NT2/D1 (cell line): ENCODE measurements around the gene SH3D21.

Experiments used
- DNase-seq: peaks from one replicate; pipeline ENCODE4 v3.0.0-alpha.2; 2011; ENCODE audit warnings: low read depth, low spot score
- H3K27me3 ChIP-seq: 2 replicates; pipeline ENCODE4 v1.6.0; 2011; ENCODE audit warnings: mild to moderate bottlenecking; ENCODE audit not compliant: insufficient read length, insufficient read depth
- H3K36me3 ChIP-seq: 2 replicates; pipeline ENCODE4 v1.6.1; 2011; ENCODE audit warnings: mild to moderate bottlenecking, low read length, mixed read lengths; ENCODE audit not compliant: insufficient read depth, insufficient read length
- H3K4me1 ChIP-seq: 2 replicates; pipeline ENCODE4 v1.5.1; 2011; ENCODE audit not compliant: insufficient read depth, insufficient read length
- H3K4me3 ChIP-seq: 2 replicates; pipeline ENCODE4 v1.5.1; 2011; ENCODE audit warnings: low read depth; ENCODE audit not compliant: insufficient read length
- H3K9ac ChIP-seq: 2 replicates; pipeline ENCODE4 v1.6.0; 2011; ENCODE audit warnings: low read depth; ENCODE audit not compliant: insufficient read length
- H3K9me3 ChIP-seq: 2 replicates; pipeline ENCODE4 v1.5.1; 2011; ENCODE audit warnings: mild to moderate bottlenecking, low read length; ENCODE audit not compliant: insufficient read depth
- SUZ12 ChIP-seq: IDR thresholded peaks from 2 replicates; pipeline ENCODE4 v1.6.1; 2011; ENCODE audit not compliant: insufficient read length, insufficient read depth; ENCODE audit errors: extremely low read depth
- YY1 ChIP-seq: IDR thresholded peaks from 2 replicates; pipeline ENCODE4 v1.6.1; 2011; ENCODE audit not compliant: insufficient read length, insufficient read depth
- ZNF274 ChIP-seq: IDR thresholded peaks from 2 replicates; pipeline ENCODE4 v1.6.1; 2011; ENCODE audit warnings: mild to moderate bottlenecking, low read depth, low read length

SH3D21 gene

GRCh38 chr1:36306210-36306901, at the start of gene SH3D21:
SH3D21 (plus strand) TSS chr1:36306368; CDS start chr1:36306421, 53 bp downstream.
- DNase-seq: peak; percentile 44
- TF ChIP-seq ZNF274 (no peak), YY1 (no peak), SUZ12 (no peak)
- peaks cover 9% of the 10 kb centered on the region for H3K4me1 ChIP-seq
- no peaks in the 10 kb centered on the region for H3K27me3 ChIP-seq
- H3K9ac ChIP-seq: peak within 1 kb of the TSS; percentile 93
- peaks cover 62% of the 10 kb centered on the region for H3K36me3 ChIP-seq
- no peaks in the 10 kb centered on the region for H3K9me3 ChIP-seq
- peak within 1 kb of the TSS; percentile 89 for H3K4me3 ChIP-seq

GRCh38 chr1:36256558-36257374, 49.4 kb upstream of the SH3D21 start:
- TF ChIP-seq ZNF274 (no peak), SUZ12 (no peak), YY1 (no peak)
- H3K4me3 ChIP-seq: no peak overlapping the region
- peaks cover 3% of the 10 kb centered on the region for H3K4me1 ChIP-seq
- no peaks in the 10 kb centered on the region for H3K27me3 ChIP-seq
- peaks cover 54% of the 10 kb centered on the region for H3K36me3 ChIP-seq
- DNase-seq: no peak
- H3K9me3 ChIP-seq: no peaks in the 10 kb centered on the region
- no peak overlapping the region for H3K9ac ChIP-seq

DNA sequence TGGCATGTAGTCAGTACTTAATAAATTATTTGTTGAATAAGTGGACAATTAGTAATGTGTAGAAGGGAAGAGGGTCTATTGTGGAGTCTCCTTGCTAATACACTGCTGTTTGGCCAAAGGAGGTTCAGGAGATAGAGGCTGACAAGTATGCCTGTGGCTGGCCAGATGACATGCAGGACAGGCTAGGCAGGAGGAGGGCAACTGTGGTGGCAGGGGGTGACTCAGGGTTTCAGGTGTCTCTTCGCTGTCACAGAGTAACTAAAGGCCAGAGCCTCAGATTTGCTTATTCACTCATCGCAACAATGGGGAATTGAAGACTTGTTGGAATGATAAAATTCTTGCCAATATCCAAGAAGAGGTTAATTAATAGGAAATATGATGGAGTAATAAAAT, 48.8 kb upstream of the SH3D21 start:
- H3K9me3 ChIP-seq: no peaks in the 10 kb centered on the region
- no peaks in the 10 kb centered on the region for H3K27me3 ChIP-seq
- DNase-seq: no peak
- no peak overlapping the region for H3K9ac ChIP-seq
- TF ChIP-seq SUZ12: no peak
- TF ChIP-seq YY1: no peak
- TF ChIP-seq ZNF274: no peak
- H3K36me3 ChIP-seq: peaks cover 56% of the 10 kb centered on the region
- H3K4me3 ChIP-seq: no peak overlapping the region
- H3K4me1 ChIP-seq: peaks cover 3% of the 10 kb centered on the region

DNA sequence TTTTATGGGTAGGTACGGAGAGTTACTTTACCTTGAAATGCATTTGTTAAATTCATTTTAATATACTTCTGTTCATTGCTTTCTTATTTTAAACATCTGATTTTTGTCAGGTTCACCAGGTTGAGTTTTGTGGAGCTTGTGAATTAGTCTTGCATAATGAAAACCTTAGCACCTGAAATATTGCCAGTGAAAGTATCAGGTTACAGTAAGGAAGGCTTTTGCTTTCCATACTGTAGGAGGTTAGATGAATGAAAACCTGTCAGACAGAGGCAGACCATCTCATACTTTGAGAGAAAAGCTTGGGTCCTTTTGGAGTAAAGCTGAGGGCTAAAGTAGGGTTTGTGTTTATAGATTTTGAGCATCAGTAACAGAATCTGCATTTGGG, 47.2 kb upstream of the SH3D21 start:
- H3K36me3 ChIP-seq: peaks cover 63% of the 10 kb centered on the region
- no peaks in the 10 kb centered on the region for H3K27me3 ChIP-seq
- peaks cover 3% of the 10 kb centered on the region for H3K4me1 ChIP-seq
- no peaks in the 10 kb centered on the region for H3K9me3 ChIP-seq
- H3K4me3 ChIP-seq: no peak overlapping the region
- no peak overlapping the region for H3K9ac ChIP-seq
- TF ChIP-seq SUZ12 (no peak), YY1 (no peak), ZNF274 (no peak)
- no peak for DNase-seq

GRCh38 chr1:36268981-36269380, 37.2 kb upstream of the SH3D21 start:
- Histone ChIP-seq H3K4me3 (no peak overlapping the region), H3K4me1 (no peaks in the 10 kb centered on the region), H3K36me3 (peaks cover 79% of the 10 kb centered on the region), H3K9ac (no peak overlapping the region), H3K27me3 (no peaks in the 10 kb centered on the region), H3K9me3 (no peaks in the 10 kb centered on the region)
- DNase-seq: no peak
- TF ChIP-seq YY1 (no peak), SUZ12 (no peak), ZNF274 (no peak)

DNA sequence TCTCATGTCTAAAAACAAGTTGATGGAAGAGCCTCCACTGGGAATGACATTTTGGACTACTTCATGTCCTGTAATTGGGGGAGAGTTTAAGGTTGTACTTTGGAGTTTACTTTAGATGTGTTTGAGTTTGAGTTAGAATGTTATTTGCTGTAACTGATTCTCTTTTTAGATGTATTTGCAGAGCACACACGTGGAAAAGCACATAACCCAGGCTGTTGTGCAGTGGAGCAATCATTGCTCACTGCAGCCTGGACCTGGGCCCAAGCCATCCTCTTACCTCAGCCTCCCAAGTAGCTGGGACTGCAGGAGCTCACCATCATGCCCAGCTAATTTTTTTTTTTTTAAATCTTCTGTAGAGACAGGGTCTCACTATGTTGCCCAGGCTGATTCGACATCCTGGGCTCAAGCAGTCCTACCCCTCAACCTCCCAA, 36.7 kb upstream of the SH3D21 start:
- no peak overlapping the region for H3K4me3 ChIP-seq
- TF ChIP-seq ZNF274: no peak
- TF ChIP-seq YY1: no peak
- no peak for TF ChIP-seq SUZ12
- no peaks in the 10 kb centered on the region for H3K4me1 ChIP-seq
- H3K9me3 ChIP-seq: no peaks in the 10 kb centered on the region
- no peak for DNase-seq
- H3K9ac ChIP-seq: no peak overlapping the region
- H3K36me3 ChIP-seq: peaks cover 79% of the 10 kb centered on the region
- no peaks in the 10 kb centered on the region for H3K27me3 ChIP-seq

DNA sequence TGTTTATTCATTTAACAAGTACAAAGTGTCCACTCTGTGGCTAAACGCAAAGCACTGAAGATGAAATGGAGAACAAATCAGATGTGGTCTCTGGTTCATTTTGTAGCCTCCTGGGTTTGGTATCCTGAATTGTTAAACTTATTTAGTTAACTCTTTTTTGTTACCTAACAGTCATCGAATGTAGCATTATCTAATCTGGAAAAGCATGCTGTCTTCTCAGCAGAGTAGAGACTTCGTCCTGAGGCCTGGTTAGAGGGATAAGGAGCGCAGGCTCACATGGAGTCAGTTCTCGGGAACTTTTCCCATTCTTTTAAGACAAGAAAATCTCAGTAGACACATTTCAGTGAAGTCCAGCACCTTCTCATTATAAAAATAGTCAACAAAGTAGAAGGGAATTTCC, 33.1 kb upstream of the SH3D21 start:
- Histone ChIP-seq H3K9ac (no peak overlapping the region), H3K27me3 (no peaks in the 10 kb centered on the region), H3K9me3 (no peaks in the 10 kb centered on the region), H3K36me3 (peaks cover 68% of the 10 kb centered on the region), H3K4me3 (no peak overlapping the region), H3K4me1 (no peaks in the 10 kb centered on the region)
- DNase-seq: no peak
- TF ChIP-seq SUZ12 (no peak), YY1 (no peak), ZNF274 (no peak)
